CD4-positive, alpha-beta T cell treated with Interleukin-17A for 4 hours (primary cell): ENCODE data around the gene RGS19.

ENCODE experiments used
- DNase-seq: peaks from one replicate; pipeline ENCODE4 v3.0.0-alpha.2; 2020; ENCODE audit warnings: mixed read lengths

Gene RGS19

DNA sequence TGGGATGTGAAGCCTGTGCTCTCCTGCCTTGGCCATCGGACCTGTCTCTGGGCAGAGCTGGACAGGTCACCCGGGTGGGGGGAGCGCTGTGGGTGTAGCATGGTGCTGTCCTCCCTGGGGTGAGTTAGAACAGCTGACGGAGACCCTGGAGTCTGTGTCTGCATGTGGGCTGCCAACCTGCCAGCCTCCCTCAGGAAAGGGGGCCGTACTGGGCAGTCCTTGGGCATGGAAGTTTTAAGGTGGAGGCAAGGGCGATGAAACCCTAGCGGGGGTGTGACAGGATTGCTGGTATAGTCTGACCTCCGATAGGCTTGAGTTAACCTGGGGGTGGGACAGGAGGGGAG is 32.3 kb downstream of the RGS19 start:
- DNase-seq: no peak

DNA sequence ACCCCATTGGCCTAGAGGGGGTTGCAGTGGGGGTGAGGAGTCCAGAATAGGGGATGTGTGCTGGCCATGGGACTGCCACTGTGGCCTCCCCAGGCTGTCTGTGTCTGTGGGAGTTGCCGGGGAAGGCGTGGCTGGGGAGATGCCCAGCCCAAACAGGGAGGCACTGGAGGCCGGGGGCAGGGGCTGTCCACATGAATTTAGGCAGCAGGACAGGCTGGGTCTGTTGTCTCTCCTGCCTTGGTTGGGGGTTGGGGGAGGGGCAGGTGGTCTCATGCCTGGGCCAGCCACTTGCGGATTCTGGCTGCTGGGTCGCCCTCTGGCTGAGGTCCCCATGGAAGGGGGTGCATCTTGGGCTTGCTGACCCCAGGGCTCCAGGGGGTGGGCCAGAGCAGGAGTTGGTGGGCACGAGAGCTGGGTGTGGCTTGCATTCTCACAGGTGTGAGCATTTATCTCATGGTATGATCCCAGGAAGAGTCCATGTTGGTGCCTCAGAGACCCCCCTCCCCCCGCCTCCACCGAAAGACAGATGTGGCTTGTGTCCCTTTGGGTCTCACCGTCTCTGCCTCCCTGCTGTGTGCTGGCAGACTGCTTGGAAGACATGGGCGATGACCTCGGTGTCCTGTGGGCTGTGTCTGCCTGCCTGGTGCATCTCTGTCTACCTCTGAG is 33.8 kb downstream of the RGS19 start:
- DNase-seq: no peak

DNA sequence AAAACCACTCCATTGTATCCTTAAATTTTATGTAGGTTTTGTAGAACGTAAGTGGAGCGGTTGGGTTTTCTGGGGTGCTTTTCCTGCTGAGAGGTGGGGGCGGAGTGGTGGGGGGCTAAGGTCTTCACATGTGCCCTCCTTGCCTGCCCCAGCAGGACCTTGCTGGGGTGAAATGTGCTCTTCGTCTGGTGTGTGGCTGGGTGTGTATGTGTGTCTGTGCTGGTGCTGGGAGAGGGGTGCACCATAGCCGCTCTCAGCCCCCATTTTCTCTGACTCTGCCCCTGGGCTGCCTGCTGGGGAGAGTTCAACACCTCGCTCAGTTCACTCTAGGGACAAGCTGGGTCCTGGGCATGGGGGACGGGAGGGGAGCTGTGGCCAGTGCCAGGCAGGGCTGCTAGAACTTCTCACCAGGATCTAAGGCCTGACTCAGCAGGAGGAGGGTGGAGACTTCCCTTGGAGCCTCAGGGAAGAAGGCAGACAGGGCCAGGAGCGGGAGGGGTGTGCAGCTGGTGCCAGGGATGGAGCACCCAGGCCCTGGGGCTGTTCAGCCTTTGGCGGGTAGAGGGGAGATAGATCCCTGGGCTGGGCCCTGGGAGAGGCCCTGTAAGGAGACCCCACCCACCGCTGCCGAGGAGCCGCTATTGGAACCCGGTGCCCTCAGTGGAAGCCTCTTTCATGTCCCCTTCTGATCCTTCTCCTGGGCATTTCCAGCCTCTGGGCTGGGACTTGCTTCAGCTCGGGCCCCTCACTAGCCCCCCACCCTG is 34.7 kb downstream of the RGS19 start:
- DNase-seq: no peak

DNA sequence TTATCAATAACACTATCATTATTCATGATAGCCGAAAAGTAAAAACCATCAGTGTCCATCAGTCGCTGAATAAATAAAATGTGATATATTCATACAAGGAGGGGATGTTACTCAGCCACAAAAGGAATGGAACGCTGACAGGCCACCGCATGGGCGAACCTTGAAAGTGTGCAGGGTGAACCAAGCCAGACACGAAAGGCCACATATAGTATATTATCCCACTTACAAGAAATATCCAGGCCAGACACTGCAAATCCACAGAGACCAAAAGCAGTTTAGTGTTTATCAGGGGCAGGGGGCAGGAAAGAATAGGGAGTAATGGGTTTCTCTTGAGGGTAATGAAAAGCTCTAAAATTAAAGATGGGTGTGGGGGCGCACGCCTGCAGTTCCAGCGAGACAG is 35.5 kb downstream of the RGS19 start:
- DNase-seq: no peak

DNA sequence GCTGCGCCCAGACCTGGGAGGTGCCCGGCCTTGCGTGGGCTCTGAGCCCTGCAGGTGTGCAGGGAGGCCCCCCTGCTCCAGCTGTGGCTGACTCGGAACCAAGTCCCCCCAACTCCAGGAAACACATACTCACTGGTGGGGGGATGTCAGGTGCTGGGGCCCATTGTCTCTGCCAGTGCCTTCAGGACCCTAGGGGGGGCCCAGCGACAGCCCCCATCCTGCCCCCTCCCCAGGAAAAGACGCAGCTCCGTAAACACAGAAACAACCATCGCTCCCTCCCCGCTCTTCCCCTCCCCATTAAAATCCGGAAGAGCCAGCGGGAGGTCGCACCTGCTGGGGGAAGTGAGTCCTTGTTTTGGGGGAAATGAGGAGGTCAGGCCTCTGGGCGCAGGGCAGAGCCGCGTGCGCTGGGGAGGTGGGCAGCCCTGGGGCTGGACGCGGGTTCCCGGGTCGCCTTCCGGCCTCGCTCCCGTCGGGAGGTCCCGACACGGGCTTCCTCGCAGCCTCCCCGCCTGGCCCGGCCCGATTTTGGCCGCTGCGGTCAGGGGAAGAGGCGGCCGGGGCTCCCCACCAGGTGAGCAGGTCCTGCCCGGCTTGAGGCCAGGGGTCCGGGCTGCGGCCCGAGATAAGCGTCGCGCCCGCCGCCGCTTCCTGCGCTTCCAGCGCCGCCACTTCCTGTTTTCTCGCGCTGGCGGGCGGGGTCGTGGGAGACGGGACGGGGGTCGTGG is 37.1 kb downstream of the RGS19 start:
- peak; percentile 60 for DNase-seq

DNA sequence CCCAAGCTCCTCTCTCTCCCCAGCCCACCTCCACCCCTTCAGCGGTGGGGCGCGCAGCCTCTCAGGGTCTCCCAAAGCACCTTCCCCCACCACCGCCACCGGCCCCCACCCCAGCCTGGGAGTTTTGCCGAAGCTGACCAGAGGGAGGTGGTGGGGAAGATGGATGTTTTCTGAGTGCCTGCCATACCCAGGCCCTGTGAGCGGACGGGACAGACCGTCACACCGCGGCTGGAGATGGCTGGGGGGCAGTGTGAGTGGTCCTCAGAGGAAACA is 37.6 kb downstream of the RGS19 start:
- DNase-seq: no peak

DNA sequence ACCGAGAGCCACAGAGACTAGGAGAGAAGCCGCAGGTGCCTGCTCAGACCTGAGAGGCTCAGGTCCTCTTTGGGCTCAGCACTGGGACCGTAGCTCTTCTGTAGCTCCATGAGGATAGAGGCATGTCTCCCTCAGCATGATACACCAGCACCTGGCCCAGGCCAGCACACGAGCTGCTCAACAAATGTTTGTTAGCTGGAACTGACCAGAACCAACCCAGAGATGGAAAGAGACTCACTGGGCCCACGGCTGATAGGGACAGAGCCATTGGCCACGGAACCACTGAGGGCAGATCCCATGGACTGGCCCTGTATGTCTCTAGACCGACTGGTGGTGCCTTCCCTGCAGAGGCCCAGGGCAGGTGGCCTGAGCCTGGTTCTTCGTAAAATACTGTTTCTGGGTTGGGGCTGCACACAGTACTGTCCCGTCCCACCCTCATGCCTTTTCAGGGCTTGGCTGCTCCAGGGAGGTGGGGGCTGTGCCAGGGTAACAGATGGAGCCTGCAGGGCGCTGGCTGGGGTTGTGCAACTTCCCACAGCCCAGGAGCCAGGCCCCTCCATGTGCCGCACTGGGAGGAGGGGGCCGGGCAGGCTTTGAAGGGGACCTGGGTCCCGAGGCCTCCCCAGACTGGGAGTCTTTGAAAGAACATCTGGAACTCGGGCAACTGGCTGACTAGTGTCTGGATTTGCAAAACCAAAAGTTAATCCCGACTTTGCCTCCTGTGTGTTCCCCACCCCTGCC is 38.1 kb downstream of the RGS19 start:
- no peak for DNase-seq

DNA sequence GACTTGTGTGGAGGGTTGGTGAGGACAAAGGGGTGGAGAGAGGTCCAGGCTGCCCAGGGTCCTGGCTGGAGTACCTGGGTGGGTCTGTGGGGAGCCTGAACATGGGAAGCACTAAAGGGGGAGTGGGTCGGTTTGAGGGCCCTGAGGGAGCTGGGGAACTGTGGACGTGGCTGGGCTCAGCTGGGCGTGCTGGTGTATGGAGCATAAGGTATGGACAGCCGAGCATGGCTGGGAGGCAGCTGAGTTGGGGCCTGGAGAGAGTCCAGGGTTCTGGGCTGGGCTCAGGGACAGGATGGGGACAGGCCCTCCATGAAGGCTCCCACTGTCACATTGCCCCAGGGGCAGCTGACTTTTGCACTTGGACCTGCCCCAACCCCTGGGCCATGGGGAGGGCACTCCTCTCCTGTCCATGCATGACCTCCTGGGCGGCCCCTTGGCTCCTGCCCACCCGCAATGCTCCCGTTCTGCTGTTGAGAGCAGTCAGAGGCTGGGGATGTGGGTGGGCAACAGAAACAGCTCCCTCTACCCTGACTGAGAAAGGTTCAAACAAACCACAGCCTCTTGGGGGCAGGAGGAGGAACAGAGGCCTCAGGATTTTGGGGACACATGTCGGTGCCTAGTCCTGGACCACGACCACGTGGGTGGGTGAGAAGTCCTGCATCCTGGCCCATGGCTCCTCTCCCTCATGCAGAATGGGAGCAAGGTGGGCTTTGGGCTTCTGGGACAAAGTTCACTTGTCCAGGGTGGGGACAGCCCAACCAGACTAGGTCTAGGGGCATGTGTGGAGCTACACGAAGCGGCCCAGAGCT is 38.9 kb downstream of the RGS19 start:
- DNase-seq: no peak

DNA sequence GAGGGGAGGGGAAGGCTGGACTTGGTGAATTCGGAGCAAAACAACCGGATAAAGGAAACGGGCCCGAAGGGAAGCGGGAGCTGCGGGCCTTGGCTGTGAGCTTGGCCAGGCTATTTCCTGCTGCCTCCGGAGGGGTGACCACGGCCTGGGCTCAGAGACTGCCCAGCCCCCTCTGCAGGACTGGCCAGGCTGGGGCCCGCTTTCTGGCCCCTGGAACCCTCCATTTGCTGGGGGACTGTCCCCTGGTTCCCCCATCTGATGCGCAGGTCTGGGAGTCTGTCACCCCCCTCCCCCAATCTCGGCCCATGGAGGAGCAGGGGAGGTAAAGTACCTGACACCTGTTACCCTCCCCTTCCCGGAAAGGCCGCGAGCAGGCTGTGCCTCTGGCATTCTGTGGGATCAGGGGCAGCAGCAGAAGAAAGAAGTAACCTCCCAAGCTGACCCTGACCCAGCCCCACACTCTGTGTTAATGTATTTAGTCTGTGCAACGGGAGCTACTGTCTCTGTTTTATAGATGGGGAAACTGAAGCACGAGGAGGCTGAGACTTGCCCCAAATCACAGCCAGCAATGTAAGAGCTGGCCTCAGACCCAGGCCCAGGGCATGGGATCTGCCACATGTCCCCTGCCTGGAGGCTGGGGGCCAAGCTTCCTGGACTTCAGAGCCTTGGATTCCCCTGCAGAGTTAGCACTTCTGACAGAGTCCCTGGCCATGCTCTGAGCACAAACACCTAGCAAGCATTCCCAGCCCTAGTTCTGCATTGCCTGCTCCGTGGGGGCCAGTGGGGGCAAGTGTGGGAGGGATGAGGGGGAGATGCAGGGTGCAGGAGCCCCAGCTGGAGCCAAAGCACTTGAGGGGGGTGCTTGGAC is 39.8 kb downstream of the RGS19 start:
- no peak for DNase-seq

DNA sequence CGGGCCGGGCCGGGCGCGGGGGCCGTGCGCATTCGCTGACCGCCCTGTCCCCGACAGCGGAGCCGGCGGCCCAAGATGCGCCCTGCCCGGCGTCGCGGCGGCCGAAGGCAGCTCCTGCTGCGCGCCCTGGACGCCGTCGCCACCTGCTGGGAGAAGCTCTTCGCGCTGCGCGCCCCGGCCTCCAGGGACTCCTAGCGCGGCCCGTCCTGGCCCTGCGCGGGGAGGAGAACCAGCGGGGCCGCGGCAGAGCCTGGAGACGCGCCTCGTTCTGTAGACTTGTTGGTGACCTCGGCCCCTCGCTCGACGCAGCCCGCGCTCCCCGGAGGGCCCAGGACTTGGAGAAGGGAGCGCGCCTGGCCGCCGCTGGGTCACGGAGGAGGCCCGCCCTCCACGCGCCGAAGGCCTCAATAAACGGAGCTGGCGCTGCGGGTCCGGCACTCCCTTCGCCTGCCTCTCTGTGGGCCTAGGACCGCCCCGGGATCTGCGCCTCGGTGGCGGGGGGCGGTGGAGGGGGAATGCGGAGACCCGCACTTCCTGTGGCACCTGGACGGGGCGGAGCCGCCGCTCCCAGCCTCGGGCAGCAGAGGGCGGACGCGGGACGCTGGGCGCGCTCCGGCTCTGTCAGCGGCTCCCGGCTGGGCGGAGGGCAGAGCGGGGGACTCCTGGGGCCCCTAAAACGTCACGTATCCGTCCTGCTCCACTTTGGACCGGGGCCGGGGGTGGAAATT is 40.6 kb downstream of the RGS19 start:
- peak; percentile 87 for DNase-seq

DNA sequence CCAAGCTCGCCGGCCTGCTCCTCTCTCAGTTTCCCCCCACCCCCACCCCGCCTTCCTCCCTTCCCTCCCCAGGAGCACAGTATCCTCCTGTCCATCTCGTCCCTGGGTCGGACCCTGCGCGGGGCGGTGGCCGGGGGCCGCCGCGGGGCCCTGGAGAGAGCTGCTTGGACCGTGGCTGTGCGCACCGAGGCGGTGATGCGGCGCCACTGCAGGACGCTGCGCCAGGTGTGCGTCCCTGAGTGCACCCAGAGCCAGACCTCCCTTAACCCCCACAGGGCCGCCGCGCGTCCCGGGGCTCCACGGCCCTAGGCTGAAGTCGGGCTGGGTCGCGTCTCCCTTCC is 41.1 kb downstream of the RGS19 start:
- DNase-seq: no peak

DNA sequence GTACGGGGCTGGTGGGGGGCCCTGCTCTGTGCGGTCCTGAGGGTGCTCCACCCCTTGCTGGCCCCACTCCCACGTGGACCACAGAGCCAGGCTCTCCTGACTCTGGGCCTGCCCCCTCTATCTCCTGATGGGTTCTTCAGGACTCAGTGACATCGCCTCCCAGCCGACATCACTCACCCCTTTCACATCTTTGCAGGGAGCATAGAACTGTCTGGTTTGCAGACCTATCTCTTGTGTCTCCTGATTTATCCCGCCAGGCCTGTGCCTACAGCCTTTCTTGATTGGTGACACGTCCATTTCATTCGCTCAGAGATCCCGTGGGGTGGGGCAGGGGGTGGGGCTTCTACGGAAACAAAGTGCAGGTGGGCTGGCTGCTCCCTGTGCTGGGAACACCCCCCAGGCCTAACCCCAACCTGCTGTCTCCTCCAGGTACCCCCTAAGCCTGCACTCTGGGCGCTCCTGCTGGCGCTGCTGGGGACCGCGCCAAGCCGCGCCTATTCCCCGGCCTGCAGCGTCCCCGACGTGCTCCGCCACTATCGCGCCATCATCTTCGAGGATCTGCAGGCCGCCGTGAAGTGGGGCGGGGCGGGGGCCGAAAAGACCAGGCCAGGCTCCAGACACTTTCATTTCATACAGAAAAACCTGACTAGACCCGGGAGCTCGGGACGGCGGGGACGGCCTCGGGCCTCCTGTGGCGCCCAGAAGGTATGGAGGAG is 41.7 kb downstream of the RGS19 start:
- DNase-seq: no peak

DNA sequence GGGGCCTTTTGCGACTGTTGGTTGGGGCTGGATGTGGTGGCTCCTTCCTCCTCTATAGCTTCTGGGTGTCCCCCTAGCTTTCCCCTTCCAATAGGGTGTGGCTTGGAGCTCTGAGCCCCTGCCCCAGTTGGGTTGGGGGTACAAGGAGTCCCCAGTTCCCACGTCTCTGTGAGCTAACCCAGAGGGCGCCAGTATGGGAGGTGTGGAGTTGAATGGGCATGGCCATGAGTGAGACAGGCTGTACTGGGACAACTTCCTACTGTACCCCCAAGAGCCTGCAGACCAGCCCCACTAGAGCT is 42.2 kb downstream of the RGS19 start:
- DNase-seq: no peak

DNA sequence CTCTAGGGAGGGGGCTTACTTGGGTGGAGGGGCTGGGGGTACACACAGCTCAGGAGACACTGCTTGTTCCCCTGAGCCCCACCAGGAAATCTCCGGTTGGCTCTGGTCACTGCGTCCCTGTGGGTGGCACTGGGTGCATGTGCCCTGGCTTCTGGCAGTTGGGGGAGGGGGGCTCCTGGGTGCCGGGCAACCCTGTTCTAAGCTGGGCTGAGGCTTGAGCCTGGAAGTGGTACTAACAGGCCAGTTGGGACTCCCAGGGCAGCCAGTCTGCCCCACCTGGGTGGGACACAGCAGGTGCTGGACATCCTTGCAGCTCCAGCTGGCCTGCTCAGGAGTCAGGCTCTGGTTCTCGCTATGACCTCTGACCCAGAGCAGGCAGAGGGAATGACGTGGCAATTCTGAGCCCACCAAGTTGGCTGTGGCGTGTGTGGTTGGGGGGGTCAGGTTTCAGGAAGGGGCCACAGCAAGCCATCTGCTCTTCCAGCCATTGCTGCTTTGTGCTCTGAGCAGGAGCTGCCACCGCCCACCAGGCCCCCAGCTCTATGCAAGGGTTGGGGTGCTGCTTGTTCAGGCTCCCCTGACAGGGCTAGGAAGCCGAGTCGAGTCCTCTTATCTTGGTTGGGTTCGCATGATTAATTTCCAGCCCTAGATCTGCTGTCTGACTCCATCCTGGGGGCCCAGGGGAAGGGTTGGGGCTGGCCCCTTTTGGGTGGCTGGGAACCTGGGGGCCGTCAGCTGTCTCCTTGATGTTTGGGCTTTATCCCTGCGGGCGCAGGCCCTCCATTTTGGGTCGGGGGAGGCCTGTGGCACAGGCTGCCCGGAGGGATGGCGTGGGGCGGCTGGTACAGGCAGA is 42.7 kb downstream of the RGS19 start:
- no peak for DNase-seq

DNA sequence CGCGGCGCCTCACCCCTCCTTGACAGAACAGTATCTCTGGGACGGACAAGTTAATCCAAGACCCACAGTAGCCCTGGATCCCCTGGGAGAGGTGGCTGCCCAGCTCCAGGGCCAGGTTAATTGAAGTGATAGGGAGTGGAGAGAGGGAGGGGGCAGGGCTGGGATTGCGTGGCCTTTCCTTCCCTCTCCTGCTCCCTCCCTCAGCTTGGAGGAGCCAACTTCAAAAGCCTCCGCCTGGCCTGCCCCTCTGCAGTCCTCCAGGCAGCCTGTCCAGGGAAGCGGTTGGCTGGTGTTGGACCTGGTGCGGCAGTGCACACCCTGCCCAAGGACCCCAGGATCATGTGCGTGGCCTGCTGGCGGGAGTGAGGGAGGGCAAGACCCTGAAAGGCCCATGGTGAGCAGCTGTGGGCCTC is 43.4 kb downstream of the RGS19 start, which contains the start of gene C20orf204:
TSS of gene C20orf204 (plus strand) at position 250 of the 413 bp plus-strand sequence. CDS start at position 392, 142 bp downstream.
- DNase-seq: no peak

DNA sequence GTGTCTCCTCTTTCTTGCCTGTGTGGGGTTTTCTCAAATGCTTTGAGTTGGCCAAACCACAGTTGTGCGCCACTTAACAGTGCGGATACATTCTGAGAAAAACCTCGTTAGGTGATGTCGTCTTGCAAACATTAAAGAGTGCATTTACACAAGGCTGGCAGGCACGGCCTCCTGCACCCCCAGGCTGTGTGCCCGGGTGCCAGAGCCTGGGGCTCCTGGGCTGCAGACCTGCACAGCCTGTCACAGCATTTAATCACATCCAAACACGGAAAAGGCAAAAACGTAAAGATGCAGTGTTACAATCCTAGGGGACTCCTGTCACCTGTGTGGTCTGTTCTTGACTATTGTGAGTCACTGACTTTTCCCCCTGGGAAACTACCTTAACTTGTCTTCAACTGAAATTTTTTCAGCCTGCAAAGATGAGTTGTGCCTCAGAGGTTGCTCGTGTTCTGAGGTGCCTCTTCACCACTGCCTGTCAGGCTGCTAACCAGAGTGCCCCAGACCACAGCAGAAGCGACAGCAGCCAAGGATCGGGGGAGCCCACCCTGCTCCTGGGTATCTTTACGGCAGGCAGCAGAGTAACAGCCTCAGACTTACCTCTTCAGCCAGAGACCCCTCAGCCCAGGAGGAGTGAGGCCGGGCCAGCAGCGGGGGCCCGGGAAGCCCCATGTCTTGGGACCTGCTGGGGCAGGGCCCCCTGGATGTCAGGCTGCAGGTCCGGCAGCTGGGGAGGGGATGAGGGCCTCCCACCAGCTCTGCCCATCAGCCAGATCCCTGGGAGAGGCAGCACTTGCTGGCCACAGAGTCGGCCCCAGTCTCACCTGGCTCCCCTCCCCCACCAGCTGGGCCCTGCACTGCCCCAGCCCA is 44.0 kb downstream of the RGS19 start:
- no peak for DNase-seq

DNA sequence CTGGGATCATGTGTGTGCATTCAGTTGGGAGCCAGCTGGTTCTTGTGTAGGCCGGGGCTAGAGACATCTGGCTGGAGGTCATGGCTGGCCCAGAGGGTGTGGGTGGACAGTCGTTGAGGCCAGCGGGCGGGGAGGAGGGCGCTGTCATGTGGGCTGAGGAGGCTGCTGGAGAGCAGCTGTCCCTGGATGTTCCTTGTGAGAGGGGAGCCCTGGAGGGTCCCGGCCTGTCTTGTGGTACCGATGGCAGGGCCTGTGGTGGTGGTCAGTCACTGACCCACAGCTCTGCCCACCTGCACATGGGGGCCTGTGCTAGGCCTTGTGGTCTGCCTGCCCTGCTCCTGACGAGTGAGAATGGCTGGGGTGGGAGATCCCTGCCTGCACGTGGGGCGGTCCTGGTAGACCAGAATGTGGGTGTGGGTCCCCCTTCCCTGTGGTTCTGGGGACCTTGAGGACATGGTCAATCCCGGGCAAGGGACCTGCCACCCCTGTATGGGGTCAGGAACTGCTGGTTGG is 45.3 kb downstream of the RGS19 start:
- no peak for DNase-seq
